Fibroblast of upper back skin (primary cell): ENCODE measurements around the gene C1orf141.
"Not testable (repeated sequence)": the region's sequence is repeated elsewhere in the genome, so short reads cannot be mapped to it uniquely, and the experiment has no call there.

Source experiments
- DNase-seq: peaks from one replicate; pipeline ENCODE4 v3.0.0-alpha.2; 2013

Gene C1orf141

GRCh38 chr1:67084765-67085318 is 49.9 kb downstream of the C1orf141 start:
- DNase-seq, result no peak

GRCh38 chr1:67078291-67078690 is 56.5 kb downstream of the C1orf141 start:
- no peak for DNase-seq

- DNase-seq, result no peak
Measured at GRCh38 chr1:67077593-67077992, 57.2 kb downstream of the C1orf141 start.

- DNase-seq, result no peak
Measured at GRCh38 chr1:67072749-67073148, 62.0 kb downstream of the C1orf141 start.

- not testable (repeated sequence) for DNase-seq
Measured at GRCh38 chr1:67067655-67068054, 67.1 kb downstream of the C1orf141 start.

GRCh38 chr1:67062412-67062811 is 72.4 kb downstream of the C1orf141 start:
- no peak for DNase-seq

GRCh38 chr1:67061266-67061665 is 73.5 kb downstream of the C1orf141 start:
- DNase-seq, result no peak

- DNase-seq, result peak; percentile 98
Measured at GRCh38 chr1:67060811-67061218, 74.0 kb downstream of the C1orf141 start.

GRCh38 chr1:67059346-67059745 is 75.4 kb downstream of the C1orf141 start:
- peak; percentile 55 for DNase-seq

- peak; percentile 13 for DNase-seq
Measured at GRCh38 chr1:67058761-67059160, 76.0 kb downstream of the C1orf141 start.

- DNase-seq, result no peak
Measured at GRCh38 chr1:67058242-67058641, 76.5 kb downstream of the C1orf141 start.

- peak; percentile 61 for DNase-seq
Measured at GRCh38 chr1:67053785-67054772, 80.7 kb downstream of the C1orf141 start, which contains the start of gene SLC35D1. SLC35D1 (minus strand) TSS chr1:67054148; CDS start chr1:67054013, 135 bp downstream.

- DNase-seq, result no peak
Measured at GRCh38 chr1:67053535-67053784, 81.3 kb downstream of the C1orf141 start.

- DNase-seq, result peak; percentile 31
Measured at GRCh38 chr1:67052741-67053534, 81.8 kb downstream of the C1orf141 start.

GRCh38 chr1:67051196-67051595 is 83.6 kb downstream of the C1orf141 start:
- no peak for DNase-seq

- no peak for DNase-seq
Measured at GRCh38 chr1:67044631-67045270, 90.0 kb downstream of the C1orf141 start.

GRCh38 chr1:67043366-67043765 is 91.4 kb downstream of the C1orf141 start:
- DNase-seq, result no peak
